IMR-90 (cell line): ENCODE data around the gene TMX1.

ENCODE experiments used
- CTCF ChIP-seq: conservative IDR thresholded peaks from 2 replicates; pipeline ENCODE4 v1.5.1; 2012; ENCODE audit warnings: mild to moderate bottlenecking, low read depth, low read length, improper control_type of control experiment
- ELK1 ChIP-seq: fragments of 150-350 bp; IDR thresholded peaks from 2 replicates; pipeline ENCODE4 v1.6.1; 2016; ENCODE audit warnings: low read depth, mild to moderate bottlenecking, low read length, moderate library complexity, borderline replicate concordance
- MAFK ChIP-seq: IDR thresholded peaks from 2 replicates; pipeline ENCODE4 v1.6.1; 2012; ENCODE audit warnings: low read depth, low read length, improper control_type of control experiment
- MAZ ChIP-seq: IDR thresholded peaks from 2 replicates; pipeline ENCODE4 v1.6.1; 2012; ENCODE audit warnings: low read depth, mild to moderate bottlenecking, low read length, improper control_type of control experiment, moderate library complexity, borderline replicate concordance
- POLR2A ChIP-seq: IDR thresholded peaks from 2 replicates; pipeline ENCODE4 v1.6.1; 2012; ENCODE audit warnings: mild to moderate bottlenecking, low read depth, low read length
- SMC3 ChIP-seq: fragments of 150-350 bp; IDR thresholded peaks from 2 replicates; pipeline ENCODE4 v1.6.1; 2016; ENCODE audit warnings: low read depth, mild to moderate bottlenecking, antibody characterized with exemption, low read length, moderate library complexity
- USF2 ChIP-seq: fragments of 150-350 bp; IDR thresholded peaks from 2 replicates; pipeline ENCODE4 v1.6.1; 2017; ENCODE audit warnings: mild to moderate bottlenecking, antibody characterized with exemption, low read length, low read depth

- no peak for TF ChIP-seq ELK1
- no peak for TF ChIP-seq CTCF
- no peak for TF ChIP-seq USF2
- TF ChIP-seq SMC3: no peak
- TF ChIP-seq MAFK: no peak
- no peak for TF ChIP-seq POLR2A
- no peak for TF ChIP-seq MAZ
Measured at GRCh38 chr14:51258280-51258679, 18.2 kb downstream of the TMX1 start.
